Activated CD4-positive, alpha-beta T cell treated with anti-CD3 and anti-CD28 coated beads for 48 hours (primary cell): ENCODE measurements around the gene KLHL18.
A peak's percentile ranks its signal among the peaks of the same experiment; 100 is the strongest.
"Not testable (repeated sequence)": the region's sequence is repeated elsewhere in the genome, so short reads cannot be mapped to it uniquely, and the experiment has no call there.

Experiments
- DNase-seq: peaks from one replicate; pipeline ENCODE4 v3.0.0-alpha.2; 2020

KLHL18 gene

DNA sequence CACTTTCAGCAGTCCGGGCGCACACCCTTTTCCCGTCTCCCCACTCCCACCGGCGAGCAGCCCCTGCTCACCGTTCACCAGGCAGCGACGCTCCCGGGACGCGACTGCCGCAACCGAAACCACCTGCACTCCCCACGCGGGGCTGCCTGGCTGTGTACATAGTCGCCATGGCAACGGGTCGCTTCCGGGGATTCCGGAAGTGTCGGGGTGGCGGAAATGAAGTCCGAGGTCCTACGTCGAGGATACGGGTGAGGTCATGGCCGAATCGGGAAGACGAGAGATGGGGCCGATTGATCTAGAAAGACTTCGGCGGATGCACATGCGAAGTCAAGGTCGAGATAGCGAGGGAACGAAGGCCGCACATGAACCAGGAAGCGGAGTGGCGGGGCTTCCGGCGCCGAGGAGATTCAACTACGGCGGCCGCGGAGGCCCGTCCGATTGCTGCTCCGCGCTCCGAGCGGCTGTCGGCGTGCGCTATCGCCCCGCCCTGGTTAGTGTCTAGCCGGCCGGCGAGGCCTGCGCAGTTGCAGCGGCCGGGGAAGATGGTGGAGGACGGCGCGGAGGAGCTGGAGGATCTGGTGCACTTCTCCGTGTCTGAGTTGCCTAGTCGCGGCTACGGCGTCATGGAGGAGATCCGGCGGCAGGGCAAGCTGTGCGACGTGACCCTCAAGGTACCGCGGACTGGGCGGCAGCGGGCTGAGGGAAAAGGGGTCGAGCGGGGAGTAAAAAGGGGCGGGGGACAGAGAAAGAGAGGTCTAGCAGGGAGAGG is at the start of gene KLHL18, which contains the start of gene KIF9:
KLHL18 (plus strand) TSS at position 521 of the 769 bp plus-strand sequence; CDS start at position 543, 22 bp downstream.
KIF9 (minus strand) TSS at position 376 of the 769 bp plus-strand sequence. CDS start 5,425 bp downstream, outside the sequence.
- peak; percentile 97 for DNase-seq

GRCh38 chr3:47238017-47238416 is 44.7 kb upstream of the KLHL18 start:
- no peak for DNase-seq

GRCh38 chr3:47239929-47240328 is 42.8 kb upstream of the KLHL18 start:
- DNase-seq: no peak

DNA sequence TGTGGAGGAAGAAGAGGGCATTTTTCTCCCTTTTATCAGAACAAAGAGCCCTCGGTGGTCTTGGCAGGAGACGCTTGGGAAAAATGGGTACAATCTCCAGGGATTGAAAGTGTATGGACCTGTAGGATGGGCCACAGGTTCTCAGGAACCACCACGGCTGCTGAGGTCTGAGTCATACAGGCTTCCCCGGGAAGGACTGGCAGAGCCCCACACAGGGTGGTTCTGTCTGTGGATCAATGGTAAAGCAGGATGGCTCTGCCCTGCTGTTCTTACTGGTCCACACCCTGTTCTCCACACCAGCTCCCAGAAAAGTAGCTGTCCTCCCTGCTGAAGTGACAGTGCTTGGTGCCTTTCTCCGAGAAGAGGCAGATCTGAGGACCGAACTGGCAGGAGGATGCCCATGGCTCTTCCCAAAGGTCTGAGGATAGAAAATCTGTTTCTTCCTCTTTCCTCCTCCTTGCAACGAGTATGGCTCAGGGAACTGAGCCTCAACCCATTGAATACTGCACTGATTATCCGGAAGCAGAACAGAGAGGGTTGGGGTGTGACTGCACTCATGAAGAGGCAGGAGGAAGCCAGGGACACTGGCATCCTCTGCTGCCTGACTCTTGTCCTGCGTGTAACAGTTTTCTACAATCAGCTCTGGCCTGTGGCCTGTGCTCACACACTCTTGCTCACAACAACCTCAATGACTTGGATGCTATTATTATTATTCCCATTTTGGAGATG is 39.2 kb upstream of the KLHL18 start:
- DNase-seq: no peak

GRCh38 chr3:47244531-47245100 is 38.1 kb upstream of the KLHL18 start:
- DNase-seq: no peak

- DNase-seq: no peak
Measured at GRCh38 chr3:47245271-47245670, 37.5 kb upstream of the KLHL18 start.

DNA sequence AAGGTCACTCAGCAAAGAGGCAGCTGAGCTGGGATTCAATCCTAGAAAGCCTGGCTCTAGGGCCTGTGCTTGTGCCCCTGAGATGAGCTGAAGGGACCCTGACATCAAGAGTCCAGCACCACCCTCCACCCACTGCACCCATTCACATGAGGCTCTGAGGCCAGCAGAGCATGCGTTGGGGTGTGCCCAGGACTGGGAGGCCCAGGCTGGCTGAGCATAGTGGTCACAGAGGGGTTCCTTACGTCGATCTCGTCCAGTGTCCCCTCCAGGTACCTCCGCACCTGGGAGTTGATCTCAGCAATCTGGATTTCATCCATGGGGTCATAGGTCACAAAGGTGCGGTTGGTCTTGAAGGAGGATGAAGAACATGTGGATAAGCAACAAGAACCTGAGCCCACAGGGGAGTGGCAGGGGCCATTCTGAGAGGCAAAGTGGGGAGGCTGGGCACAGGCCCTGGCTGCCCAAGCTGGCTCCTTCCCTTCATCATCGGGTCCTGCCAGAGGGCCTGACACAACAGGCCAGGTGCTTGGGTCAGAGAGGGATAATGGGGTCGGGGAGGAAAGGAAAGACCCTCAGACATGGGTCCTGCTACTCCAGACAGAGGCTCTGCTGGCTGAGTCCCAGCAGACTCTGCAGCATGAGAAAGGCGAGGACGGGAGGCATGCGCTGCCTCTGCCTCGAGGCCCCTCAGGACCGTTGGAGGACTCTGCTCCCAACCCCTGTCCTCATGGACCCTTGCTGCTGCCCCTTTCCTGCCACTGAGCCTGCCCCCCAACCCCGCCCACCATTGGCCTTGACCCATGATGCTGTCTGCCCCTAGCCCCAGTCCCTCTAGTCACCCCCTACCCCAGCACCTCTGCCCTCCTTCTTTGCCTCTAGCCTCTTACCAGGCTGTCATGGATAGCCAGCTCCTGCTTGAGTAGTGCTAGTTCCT is 35.3 kb upstream of the KLHL18 start:
- no peak for DNase-seq

GRCh38 chr3:47250309-47251060 is 32.3 kb upstream of the KLHL18 start:
- no peak for DNase-seq

DNA sequence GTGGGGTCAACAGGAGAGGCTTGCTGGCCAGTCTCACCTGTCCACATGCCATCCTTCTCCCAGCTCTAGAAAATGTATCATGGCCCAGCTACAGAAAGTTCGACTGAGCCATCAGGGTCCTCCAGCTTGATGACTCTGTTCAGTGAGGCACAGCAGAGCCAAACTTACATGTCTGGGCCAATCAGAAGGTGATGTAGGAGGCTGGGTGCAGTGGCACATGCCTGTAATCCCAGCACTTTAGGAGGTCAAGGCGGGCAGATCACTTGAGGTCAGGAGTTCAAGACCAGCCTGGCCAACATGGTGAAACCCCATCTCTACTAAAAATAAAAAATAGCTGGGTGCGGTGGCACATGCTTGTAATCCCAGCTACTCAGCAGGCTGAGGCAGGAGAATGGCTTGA is 31.7 kb upstream of the KLHL18 start:
- not testable (repeated sequence) for DNase-seq

- no peak for DNase-seq
Measured at GRCh38 chr3:47251689-47252088, 31.1 kb upstream of the KLHL18 start.

DNA sequence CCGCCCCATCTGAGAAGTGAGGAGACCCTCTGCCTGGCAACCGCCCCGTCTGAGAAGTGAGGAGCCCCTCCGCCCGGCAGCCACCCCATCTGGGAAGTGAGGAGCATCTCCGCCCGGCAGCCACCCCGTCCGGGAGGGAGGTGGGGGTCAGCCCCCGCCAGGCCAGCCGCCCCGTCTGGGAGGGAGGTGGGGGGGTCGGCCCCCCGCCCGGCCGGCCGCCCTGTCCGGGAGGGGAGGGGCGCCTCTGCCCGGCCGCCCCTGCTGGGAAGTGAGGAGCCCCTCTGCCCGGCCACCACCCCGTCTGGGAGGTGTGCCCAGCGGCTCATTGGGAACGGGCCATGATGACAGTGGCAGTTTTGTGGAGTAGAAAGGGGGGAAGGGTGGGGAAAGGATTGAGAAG is 26.4 kb upstream of the KLHL18 start:
- not testable (repeated sequence) for DNase-seq

DNA sequence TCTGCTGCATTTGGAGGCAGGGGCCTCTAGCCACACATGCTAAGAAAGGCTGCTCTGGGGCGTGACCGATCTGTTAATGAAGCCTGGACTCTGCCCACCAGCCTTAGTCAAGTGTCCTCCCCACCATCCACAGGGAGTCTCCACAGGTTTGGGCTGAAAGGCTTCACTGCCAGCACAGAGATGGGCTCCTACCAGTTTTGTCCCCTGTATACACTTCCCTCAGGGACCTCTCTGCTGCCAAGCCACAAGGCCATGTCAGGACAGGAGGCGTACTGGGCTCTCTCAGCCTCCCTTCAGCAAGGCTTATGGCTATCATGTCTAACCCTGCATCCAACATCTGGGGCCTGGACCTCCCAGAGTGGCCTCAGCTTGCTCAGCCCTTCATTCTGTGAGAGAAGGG is 23.6 kb upstream of the KLHL18 start:
- no peak for DNase-seq

GRCh38 chr3:47260605-47261004 is 22.1 kb upstream of the KLHL18 start:
- no peak for DNase-seq

DNA sequence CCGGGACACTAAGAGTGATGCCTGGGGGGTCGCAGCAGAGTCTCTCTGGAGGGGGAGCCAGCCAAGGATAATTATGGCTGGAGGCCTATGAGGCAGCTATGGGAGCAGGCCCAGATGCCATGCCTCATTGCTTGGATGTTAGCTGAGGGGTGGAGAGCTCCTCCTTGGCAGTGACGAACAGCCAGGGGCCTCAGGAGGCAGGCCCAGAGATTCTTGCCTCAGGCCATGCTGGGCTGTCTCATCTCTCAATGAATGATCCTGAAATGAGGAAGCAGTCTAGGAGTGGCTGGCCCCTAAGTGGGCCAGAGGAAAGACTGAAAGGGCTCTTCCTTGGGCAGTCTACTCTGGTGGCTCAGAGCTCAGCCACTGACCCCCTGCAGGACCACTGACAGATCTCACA is 21.4 kb upstream of the KLHL18 start:
- no peak for DNase-seq

GRCh38 chr3:47265008-47265407 is 17.7 kb upstream of the KLHL18 start:
- DNase-seq: no peak

GRCh38 chr3:47265725-47266428 is 16.9 kb upstream of the KLHL18 start:
- no peak for DNase-seq

DNA sequence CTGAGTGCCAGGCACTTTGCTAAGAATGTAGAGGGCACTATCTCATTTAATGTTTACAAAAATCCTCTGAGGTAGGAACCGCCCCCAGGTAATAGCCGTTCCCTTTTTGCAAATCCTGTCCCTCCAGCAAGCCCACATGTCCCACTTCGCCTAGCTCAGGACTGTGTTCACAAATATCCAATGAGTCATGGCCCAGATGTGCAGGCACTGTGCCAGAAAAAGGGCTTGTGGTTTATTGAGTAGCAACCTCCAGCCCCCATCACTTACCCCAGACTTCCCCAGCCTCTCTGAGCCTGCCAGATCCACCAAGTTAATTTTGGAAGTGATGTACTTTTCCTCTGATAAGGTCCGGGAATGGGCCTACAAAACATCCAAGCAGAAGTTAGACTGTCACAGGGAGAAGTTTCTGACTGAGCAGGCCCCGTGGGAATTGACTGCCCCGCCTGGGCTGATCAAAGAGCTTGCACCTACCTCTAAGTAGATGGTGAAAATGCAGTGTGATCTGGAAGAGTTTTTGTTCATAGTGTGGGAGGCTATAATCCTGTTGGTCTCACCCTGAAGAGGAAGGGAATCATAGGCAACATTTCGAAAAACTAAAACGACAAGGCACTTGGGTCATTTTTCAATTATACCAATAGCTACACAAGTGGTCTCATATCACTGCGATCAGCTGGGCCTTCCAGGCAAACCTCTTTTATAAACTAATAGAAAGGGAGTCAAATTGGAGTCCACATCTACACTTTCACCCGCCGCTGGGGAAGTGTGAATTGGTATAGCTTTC is 15.8 kb upstream of the KLHL18 start:
- DNase-seq: peak; percentile 71

DNA sequence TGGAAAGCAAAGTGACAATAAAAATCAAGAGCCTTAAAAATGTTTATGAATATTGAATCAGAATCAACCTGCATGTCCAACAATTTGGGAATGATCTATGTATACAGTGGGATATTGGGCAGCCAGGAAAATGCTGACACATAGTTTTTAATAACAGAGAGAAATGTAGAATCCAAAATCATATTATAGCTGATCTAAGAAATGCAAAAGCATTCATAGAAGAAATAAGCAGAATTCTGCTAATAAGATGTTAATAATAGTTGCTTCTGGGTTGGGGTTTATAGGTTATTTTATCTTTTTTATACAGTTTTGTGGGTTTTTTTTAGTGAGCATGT is 15.3 kb upstream of the KLHL18 start:
- DNase-seq: no peak

DNA sequence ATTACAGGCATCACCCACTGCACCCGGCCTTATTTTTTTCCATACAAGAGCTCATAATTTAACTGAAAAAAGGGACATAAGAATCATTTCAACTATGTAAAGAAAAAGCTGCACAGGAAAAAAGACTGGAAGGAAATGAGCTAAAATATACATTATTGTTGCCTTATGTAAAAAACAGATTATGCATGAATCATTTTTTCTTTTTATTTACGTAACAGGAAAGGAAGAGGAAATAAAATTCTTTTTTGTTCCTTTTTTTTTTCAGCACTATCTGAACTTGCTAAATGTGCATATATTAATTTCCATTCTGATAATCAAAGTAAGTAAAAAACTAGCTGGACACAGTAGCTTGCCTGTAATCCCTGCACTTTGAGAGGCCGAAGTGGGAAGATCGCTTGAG is 12.2 kb upstream of the KLHL18 start:
- DNase-seq: no peak

- no peak for DNase-seq
Measured at GRCh38 chr3:47273564-47273963, 9.2 kb upstream of the KLHL18 start.

GRCh38 chr3:47274652-47275051 is 8.1 kb upstream of the KLHL18 start:
- DNase-seq: no peak
